Peyer's patch (tissue), 4 donors: ENCODE results near the gene P2RX1.

Experiments used
- CTCF ChIP-seq, 6 experiments: fragments of 450-650 bp in 4 of 6; fragments of 200-600 bp in 2 of 6; sonication (generic) in 1 of 6; IDR thresholded peaks; one replicate each; pipeline ENCODE4 v1.5.1; 2017 to 2019; ENCODE audit warnings: antibody characterized with exemption in 6 of 6, mild to moderate bottlenecking in 3 of 6, moderate library complexity in 1 of 6
- POLR2A ChIP-seq, 2 donors: fragments of 450-650 bp; IDR thresholded peaks; one replicate each; pipeline ENCODE4 v1.5.1; 2017; ENCODE audit warnings: antibody characterized with exemption in 2 of 2, mild to moderate bottlenecking in 2 of 2, moderate library complexity in 2 of 2

DNA sequence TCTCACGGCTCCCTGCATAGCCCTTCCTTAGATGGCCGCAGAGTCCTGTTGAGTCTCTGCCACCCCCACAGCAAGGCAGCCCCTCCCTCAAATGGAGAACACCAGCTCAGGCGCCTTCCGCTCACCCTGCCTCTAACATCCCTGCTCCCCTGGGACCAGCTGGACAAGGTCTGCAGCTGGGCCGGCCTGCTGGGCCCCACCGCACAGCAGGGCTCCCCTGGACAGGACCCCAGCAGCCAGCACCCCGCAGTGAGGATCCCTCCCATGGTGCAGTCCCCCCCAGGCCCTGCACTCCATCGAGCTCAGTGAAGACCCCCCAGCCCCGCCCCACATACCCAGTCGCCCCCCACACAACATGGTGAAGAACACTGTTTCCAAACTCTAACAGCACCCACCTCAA lies 37.8 kb upstream of the P2RX1 start:
- TF ChIP-seq CTCF (IDR thresholded peaks at IDR 0.05) (no peak), POLR2A (IDR thresholded peaks at IDR 0.05) (no peak)
